Naive thymus-derived CD8-positive, alpha-beta T cell (primary cell): ENCODE measurements around the gene ACHE. TPM values are rescaled to one million over a fixed set of nuclear protein-coding genes. Genes with fewer than 3 reads are reported as not detected.
A peak's percentile ranks its signal among the peaks of the same experiment; 100 is the strongest.

Experiments used
- ATAC-seq, 2 donors: fragments of 150-1000 bp; cut with Tn5 transposase in 1 of 2; sonication (Bioruptor Pico), chemical (Tn5 transposase) in 1 of 2; 1 replicate in 1 of 2; 2 replicates in 1 of 2; pipeline ENCODE4 v1.10.0; 2021; ENCODE audit warnings: mild to moderate bottlenecking in 2 of 2, moderate library complexity in 2 of 2
- POLR2A ChIA-PET: fragments of 350-600 bp; sonication (Branson Sonifier 250); formaldehyde crosslinking; loops from one replicate; lab custom pipeline; 2021; ENCODE audit warnings: antibody characterized with exemption; lab: Charles Lee
- DNase-seq, 10 donors: peaks; one replicate each; pipeline versions ENCODE4 v3.0.0 to v3.0.0-alpha.2; 2020 to 2022
- H3K27ac Mint-ChIP-seq, 10 donors: one replicate each; pipeline ENCODE4 v1.8.0; 2020 to 2022; ENCODE audit warnings: mild to moderate bottlenecking in 10 of 10, mixed read lengths in 10 of 10, moderate library complexity in 4 of 10, inconsistent platforms in 1 of 10
- H3K27me3 Mint-ChIP-seq, 5 donors: one replicate each; pipeline ENCODE4 v1.8.0; 2021 to 2022; ENCODE audit warnings: mixed read lengths in 5 of 5
- H3K36me3 Mint-ChIP-seq, 3 donors: one replicate each; pipeline ENCODE4 v1.8.0; 2020 to 2022; ENCODE audit warnings: mixed read lengths in 3 of 3, mild to moderate bottlenecking in 2 of 3, inconsistent platforms in 1 of 3
- H3K4me1 Mint-ChIP-seq, 4 donors: one replicate each; pipeline ENCODE4 v1.8.0; 2021 to 2022; ENCODE audit warnings: mixed read lengths in 4 of 4
- H3K4me3 Mint-ChIP-seq, 10 donors: one replicate each; pipeline ENCODE4 v1.8.0; 2020 to 2022; ENCODE audit warnings: mild to moderate bottlenecking in 10 of 10, mixed read lengths in 10 of 10, moderate library complexity in 6 of 10, inconsistent platforms in 1 of 10
- H3K9me3 Mint-ChIP-seq, 9 donors: one replicate each; pipeline ENCODE4 v1.8.0; 2020 to 2022; ENCODE audit warnings: mixed read lengths in 9 of 9, mild to moderate bottlenecking in 3 of 9, inconsistent platforms in 1 of 9, moderate library complexity in 1 of 9
- polyA plus RNA-seq, 3 donors: library from polyadenylated mRNA; unstranded; fragments of 300-500 nt; fragmentation: Illumina TruSeq; gene quantifications; one replicate each; pipeline ENCODE4 v1.2.3, GENCODE V29; 2021
- total RNA-seq, 8 experiments: library from RNA in 2 of 8; stranded (reverse) in 2 of 8; gene quantifications; one replicate each; pipeline ENCODE4 v1.2.3 and lab custom pipeline; 2021 to 2026

Gene ACHE
- total and polyA plus RNA-seq, 5 experiments from 2014 or later, result 0.19 to 0.52 TPM; not detected in 3

- Mint-ChIP-seq H3K36me3 (peaks cover 0 to 6% (median 0%) of the 10 kb centered on the region in 3 donors), H3K4me3 (peak overlapping the region; percentile 78 to 94 (median 88)), H3K27me3 (peaks cover 20 to 67% (median 40%) of the 10 kb centered on the region in 5 donors), H3K9me3 (peaks cover 0 to 3% (median 0%) of the 10 kb centered on the region in 9 donors), H3K4me1 (peaks cover 13 to 25% (median 17%) of the 10 kb centered on the region in 4 donors), H3K27ac (peak overlapping the region in 8 of 10 donors; percentile 15 to 88 (median 70))
- DNase-seq (peak in 2 of 10 donors; percentile 23 to 25), ATAC-seq (peak; percentile 39 to 41)
- POLR2A ChIA-PET, result interaction anchor here (1.0 kb wide), 1 partner anchor 21 kb away, joined by 3 read pairs; the partner anchor contains the start of gene SRRT
Measured at GRCh38 chr7:100895956-100896731, 456 bp upstream of the ACHE start.

- peak; percentile 33 to 35 for ATAC-seq
- H3K4me3 Mint-ChIP-seq, result peak overlapping the region in 9 of 10 donors; percentile 10 to 94 (median 49)
- peaks cover 16 to 32% (median 25%) of the 10 kb centered on the region in 4 donors for H3K4me1 Mint-ChIP-seq
- no peak overlapping the region for H3K27ac Mint-ChIP-seq
- DNase-seq, result peak; percentile 38 to 81 (median 64)
- peaks cover 0 to 3% (median 0%) of the 10 kb centered on the region in 9 donors for H3K9me3 Mint-ChIP-seq
- peaks cover 0 to 8% (median 0%) of the 10 kb centered on the region in 3 donors for H3K36me3 Mint-ChIP-seq
- POLR2A ChIA-PET, result interaction anchor here (0.5 to 1.2 kb wide), 4 partner anchors 15 to 71 kb away, joined by 3 to 5 read pairs (median 3); partner anchors contain the start of gene SRRT
- peaks cover 14 to 58% (median 32%) of the 10 kb centered on the region in 5 donors for H3K27me3 Mint-ChIP-seq
Measured at GRCh38 chr7:100894860-100895700, 608 bp downstream of the ACHE start.

GRCh38 chr7:100893910-100894721 lies 1.6 kb downstream of the ACHE start:
- ATAC-seq, result no peak
- Mint-ChIP-seq H3K36me3 (peaks cover 0 to 8% (median 0%) of the 10 kb centered on the region in 3 donors), H3K4me1 (peaks cover 16 to 33% (median 28%) of the 10 kb centered on the region in 4 donors), H3K27me3 (peaks cover 12 to 58% (median 30%) of the 10 kb centered on the region in 5 donors), H3K9me3 (peaks cover 0 to 3% (median 0%) of the 10 kb centered on the region in 9 donors), H3K27ac (no peak overlapping the region), H3K4me3 (peak overlapping the region in 9 of 10 donors; percentile 18 to 94 (median 36))
- DNase-seq, result no peak
- POLR2A ChIA-PET, result interaction anchor here (0.6 to 1.2 kb wide), 3 partner anchors 20 to 171 kb away, joined by 4 to 5 read pairs (median 5); partner anchors contain the start of gene SRRT

- H3K27ac Mint-ChIP-seq, result no peak overlapping the region
- POLR2A ChIA-PET, result interaction anchor here (0.6 to 1.2 kb wide), 2 partner anchors 19 to 167 kb away, joined by 5 read pairs; partner anchors contain the start of gene SRRT
- peaks cover 17 to 38% (median 33%) of the 10 kb centered on the region in 4 donors for H3K4me1 Mint-ChIP-seq
- H3K9me3 Mint-ChIP-seq, result peaks cover 0 to 3% (median 0%) of the 10 kb centered on the region in 9 donors
- peaks cover 12 to 56% (median 27%) of the 10 kb centered on the region in 5 donors for H3K27me3 Mint-ChIP-seq
- DNase-seq (no peak), ATAC-seq (no peak)
- peaks cover 0 to 10% (median 0%) of the 10 kb centered on the region in 3 donors for H3K36me3 Mint-ChIP-seq
- H3K4me3 Mint-ChIP-seq, result peak overlapping the region in 3 of 10 donors; percentile 18 to 62 (median 48)
Measured at GRCh38 chr7:100893318-100893895, 2.3 kb downstream of the ACHE start.

GRCh38 chr7:100892364-100893317 lies 3.0 kb downstream of the ACHE start:
- DNase-seq (no peak), ATAC-seq (no peak)
- Mint-ChIP-seq H3K27ac (peak overlapping the region in 1 of 10 donors; percentile 40), H3K4me3 (peak overlapping the region in 5 of 10 donors; percentile 26 to 85 (median 42)), H3K9me3 (peaks cover 0 to 3% (median 0%) of the 10 kb centered on the region in 9 donors), H3K4me1 (peaks cover 22 to 46% (median 38%) of the 10 kb centered on the region in 4 donors), H3K36me3 (peaks cover 0 to 16% (median under 1%) of the 10 kb centered on the region in 3 donors), H3K27me3 (peaks cover 12 to 48% (median 20%) of the 10 kb centered on the region in 5 donors)
- POLR2A ChIA-PET, result no interaction called here

- ATAC-seq (no peak), DNase-seq (no peak)
- H3K4me1 Mint-ChIP-seq, result peaks cover 25 to 50% (median 44%) of the 10 kb centered on the region in 4 donors
- peaks cover 9 to 44% (median 20%) of the 10 kb centered on the region in 5 donors for H3K27me3 Mint-ChIP-seq
- peaks cover 0 to 1% (median 0%) of the 10 kb centered on the region in 9 donors for H3K9me3 Mint-ChIP-seq
- H3K27ac Mint-ChIP-seq, result peak overlapping the region in 5 of 10 donors; percentile 15 to 68 (median 40)
- H3K36me3 Mint-ChIP-seq, result peaks cover 0 to 26% (median 10%) of the 10 kb centered on the region in 3 donors
- POLR2A ChIA-PET, result interaction anchor here (0.6 to 6.3 kb wide), 3 partner anchors 15 to 204 kb away, joined by 3 to 165 read pairs (median 33); partner anchors contain the start of genes SLC12A9 and SRRT
- peak overlapping the region; percentile 31 to 85 (median 80) for H3K4me3 Mint-ChIP-seq
Measured at GRCh38 chr7:100891568-100892247, 4.0 kb downstream of the ACHE start.

GRCh38 chr7:100890653-100891567 lies 4.8 kb downstream of the ACHE start:
- Mint-ChIP-seq H3K9me3 (no peaks in the 10 kb centered on the region), H3K4me3 (peak overlapping the region; percentile 82 to 94 (median 86)), H3K27me3 (peaks cover 4 to 36% (median 14%) of the 10 kb centered on the region in 5 donors), H3K36me3 (peaks cover 0 to 30% (median 17%) of the 10 kb centered on the region in 3 donors), H3K4me1 (peaks cover 21 to 50% (median 43%) of the 10 kb centered on the region in 4 donors), H3K27ac (peak overlapping the region in 3 of 10 donors; percentile 7 to 68 (median 31))
- DNase-seq (no peak), ATAC-seq (no peak)
- POLR2A ChIA-PET, result interaction anchor here (0.6 to 6.3 kb wide), 3 partner anchors 14 to 203 kb away, joined by 3 to 165 read pairs (median 33); partner anchors contain the start of genes SLC12A9 and SRRT

- POLR2A ChIA-PET, result interaction anchor here (0.5 to 6.3 kb wide), 12 partner anchors 13 to 461 kb away, joined by 3 to 165 read pairs (median 4); partner anchors contain the start of genes FBXO24, FIS1, PLOD3 and POP7
- H3K9me3 Mint-ChIP-seq, result no peaks in the 10 kb centered on the region
Measured at GRCh38 chr7:100888988-100889750, 6.5 kb downstream of the ACHE start, which contains the start of gene UFSP1. Gene UFSP1 (minus strand): TSS chr7:100889715. CDS start chr7:100889271, 444 bp downstream.

More at GRCh38 chr7:100888988-100889750, 6.5 kb downstream of the ACHE start, which contains the start of gene UFSP1:
- Mint-ChIP-seq H3K4me3 (peak within 1 kb of the TSS; percentile 84 to 94 (median 88)), H3K36me3 (peaks cover 0 to 47% (median 22%) of the 10 kb centered on the region in 3 donors), H3K27ac (peak within 1 kb of the TSS; percentile 91 to 98 (median 96)), H3K27me3 (peaks cover 3 to 29% (median 11%) of the 10 kb centered on the region in 5 donors), H3K4me1 (peaks cover 22 to 64% (median 49%) of the 10 kb centered on the region in 4 donors)
- peak in 1 of 2 donors; percentile 1 for ATAC-seq
- no peak for DNase-seq
